Liver (tissue), 3 donors: Measurements from ENCODE around the gene TBK1.

Experiments used
- CTCF ChIP-seq: fragments of 150-350 bp; IDR thresholded peaks from 2 replicates; pipeline ENCODE4 v1.5.1; 2017; ENCODE audit warnings: improper control_type of control experiment, low read depth, low read length; ENCODE audit not compliant: missing input control
- FOXA1 ChIP-seq: IDR thresholded peaks from 2 replicates; pipeline ENCODE4 v1.6.1; 2016; ENCODE audit warnings: antibody characterized with exemption
- MAX ChIP-seq: IDR thresholded peaks from 2 replicates; pipeline ENCODE4 v1.6.1; 2016; ENCODE audit warnings: antibody characterized with exemption
- REST ChIP-seq: IDR thresholded peaks from 2 replicates; pipeline ENCODE4 v1.6.1; 2016; ENCODE audit warnings: antibody characterized with exemption, mild to moderate bottlenecking
- TAF1 ChIP-seq: conservative IDR thresholded peaks from 2 replicates; pipeline ENCODE4 v1.6.1; 2016; ENCODE audit warnings: antibody characterized with exemption, mild to moderate bottlenecking
- YY1 ChIP-seq: IDR thresholded peaks from 2 replicates; pipeline ENCODE4 v1.6.1; 2016; ENCODE audit warnings: antibody characterized with exemption, mild to moderate bottlenecking
- donor health status: healthy.
- donor health status: healthy.

GRCh38 chr12:64506955-64507354 lies 55.0 kb downstream of the TBK1 start:
- no peak for TF ChIP-seq FOXA1
- no peak for TF ChIP-seq TAF1
- TF ChIP-seq CTCF: no peak
- TF ChIP-seq REST: no peak
- TF ChIP-seq YY1: no peak
- no peak for TF ChIP-seq MAX
